Psoas muscle (tissue), 8 donors: ENCODE measurements around the gene LHPP. TPM values are rescaled to one million over a fixed set of nuclear protein-coding genes. Genes with fewer than 3 reads are reported as not detected.

Experiments used
- ATAC-seq, 4 donors: fragments of 200-7000 bp; cut with Tn5 transposase; one replicate each; pipeline ENCODE4 v1.9.1; 2020; ENCODE audit warnings: moderate library complexity in 3 of 4, mild to moderate bottlenecking in 2 of 4
- DNase-seq, 2 donors: peaks; one replicate each; pipeline ENCODE4 v3.0.0-alpha.2; 2020
- H3K27ac ChIP-seq: fragments of 200-600 bp; one replicate; pipeline ENCODE4 v1.8.0; 2022
- H3K27me3 ChIP-seq, 3 donors: fragments of 200-600 bp in 1 of 3; one replicate each; pipeline versions ENCODE4 v1.6.1 to v1.8.0; 2013 to 2022; ENCODE audit warnings: low read length in 2 of 3, mild to moderate bottlenecking in 2 of 3, moderate library complexity in 1 of 3; ENCODE audit not compliant: insufficient read depth in 3 of 3
- H3K36me3 ChIP-seq, 2 donors: fragments of 200-600 bp in 1 of 2; one replicate each; pipeline versions ENCODE4 v1.6.1 to v1.8.0; 2013 to 2022; ENCODE audit warnings: low read depth in 1 of 2, mild to moderate bottlenecking in 1 of 2, moderate library complexity in 1 of 2; ENCODE audit not compliant: insufficient read depth in 1 of 2
- H3K4me1 ChIP-seq: fragments of 200-600 bp; one replicate; pipeline ENCODE4 v1.8.0; 2022
- H3K4me3 ChIP-seq: fragments of 200-600 bp; one replicate; pipeline ENCODE4 v1.8.0; 2022; ENCODE audit warnings: mild to moderate bottlenecking
- H3K9me3 ChIP-seq: fragments of 200-600 bp; one replicate; pipeline ENCODE4 v1.8.0; 2022
- CTCF ChIP-seq: fragments of 200-600 bp; IDR thresholded peaks from one replicate; pipeline ENCODE4 v1.8.0; 2022; ENCODE audit warnings: antibody characterized with exemption
- WGBS, 3 donors: extraction: QIAGEN DNeasy Blood & Tissue Kit; methylation state at CpG; one replicate each; pipeline versions ENCODE4 v1.1.6 to v1.1.7; 2013; 5-methylcytosine and 5-hydroxymethylcytosine counted together
- intact Hi-C, 2 donors: fragments of 100-400 bp; cut with DNase I; formaldehyde crosslinking; loops; one replicate each; pipeline versions ENCODE4 v1.11.0 to v1.14.2; 2022
- polyA plus RNA-seq, 3 donors: library from polyadenylated mRNA; stranded (reverse); fragments of 200-250 nt; gene quantifications; one replicate each; pipeline ENCODE4 v1.2.3, GENCODE V29; 2013
- total RNA-seq, 4 donors: library from RNA; stranded (reverse); fragmentation: NEBNext Ultra II Directional in 2 of 4; extraction: Animal tissue kit (Norgen Biotek cat#: 25700) in 2 of 4; gene quantifications; one replicate each; pipeline versions ENCODE4 v1.2.1 to v1.2.4, GENCODE V29; 2021 to 2023
- donor health status: healthy with polysubstance abuse.
- donor health status: DM: no; HTN: no; CAD: no; lungs with moderate emphysema.
- donor health status: Bipolar disorder and iron deficiency.
- donor health status: healthy.
- donor health status: DM: yes; HTN: yes; CAD: no.
- donor health status: DM: no; HTN: no; CAD: no.
- donor health status: DM: no; HTN: no; CAD: no.
- donor health status: DM: yes; HTN: yes; CAD: no.

LHPP gene
- total and polyA plus RNA-seq, 7 donors, result 4.7 to 12.8 (median 6.1) TPM

- no peaks in the 10 kb centered on the region for H3K27me3 ChIP-seq
- ATAC-seq (no peak), DNase-seq (peak; percentile 7 to 10)
- no peaks in the 10 kb centered on the region for H3K9me3 ChIP-seq
- no peaks in the 10 kb centered on the region for H3K36me3 ChIP-seq
- peaks cover 20% of the 10 kb centered on the region for H3K4me1 ChIP-seq
- H3K4me3 ChIP-seq, result no peak overlapping the region
- TF ChIP-seq CTCF, result no peak
- H3K27ac ChIP-seq, result no peak overlapping the region
- intact Hi-C loops, result loop anchor here in 1 of 2 donors (5.0 kb wide), 1 partner anchor 214 kb away; the partner anchor contains the start of gene FAM53B
- 82 to 92% (median 88%) methylated on average over 11 of the region's 11 CpGs for WGBS, 3 donors
Measured at GRCh38 chr10:124527874-124528395, 66.3 kb downstream of the LHPP start.

GRCh38 chr10:124529661-124530214 is 68.1 kb downstream of the LHPP start:
- Histone ChIP-seq H3K9me3 (no peaks in the 10 kb centered on the region), H3K4me1 (peaks cover 8% of the 10 kb centered on the region), H3K4me3 (no peak overlapping the region), H3K27ac (no peak overlapping the region), H3K27me3 (no peaks in the 10 kb centered on the region), H3K36me3 (no peaks in the 10 kb centered on the region)
- 46 to 59% (median 50%) methylated on average over 14 to 17 of the region's 17 CpGs for WGBS, 3 donors
- DNase-seq (peak in 1 of 2 donors; percentile 30), ATAC-seq (peak; percentile 1 to 6 (median 4))
- no peak for TF ChIP-seq CTCF
- intact Hi-C loops, result loop anchor here (2.0 to 5.0 kb wide), 6 partner anchors 38 to 297 kb away; partner anchors contain the start of gene FAM53B (in 2 of the 2)

- Histone ChIP-seq H3K4me3 (no peak overlapping the region), H3K27me3 (no peaks in the 10 kb centered on the region), H3K27ac (no peak overlapping the region), H3K9me3 (no peaks in the 10 kb centered on the region), H3K36me3 (no peaks in the 10 kb centered on the region), H3K4me1 (peaks cover 3% of the 10 kb centered on the region)
- peak; percentile 85 for TF ChIP-seq CTCF
- DNase-seq (peak; percentile 88 to 93), ATAC-seq (peak; percentile 85 to 90 (median 88))
- intact Hi-C loops, result loop anchor here (2.0 to 5.0 kb wide), 5 partner anchors 37 to 297 kb away; partner anchors contain the start of gene FAM53B (in 1 of the 2)
- 11 to 14% (median 13%) methylated on average over 13 to 18 of the region's 18 CpGs for WGBS, 3 donors
Measured at GRCh38 chr10:124530215-124530665, 68.6 kb downstream of the LHPP start.

GRCh38 chr10:124530816-124531215 is 69.2 kb downstream of the LHPP start:
- Histone ChIP-seq H3K27me3 (no peaks in the 10 kb centered on the region), H3K27ac (no peak overlapping the region), H3K9me3 (no peaks in the 10 kb centered on the region), H3K36me3 (no peaks in the 10 kb centered on the region), H3K4me3 (no peak overlapping the region), H3K4me1 (no peaks in the 10 kb centered on the region)
- intact Hi-C loops, result loop anchor here (2.0 to 5.0 kb wide), 5 partner anchors 36 to 296 kb away; partner anchors contain the start of gene FAM53B (in 1 of the 2)
- 87 to 90% (median 89%) methylated on average over 9 of the region's 9 CpGs for WGBS, 3 donors
- TF ChIP-seq CTCF, result no peak
- ATAC-seq (no peak), DNase-seq (peak; percentile 9 to 32)
